COR-L47 (cell line): ENCODE results near the gene ASB13.

Source experiments
- DNase-seq: peaks from one replicate; lab custom pipeline; 2025; lab: John Stamatoyannopoulos, UW

The ASB13 gene

GRCh38 chr10:5647507-5648240 is 18.7 kb downstream of the ASB13 start:
- no peak for DNase-seq

- DNase-seq, result no peak
These were observed 20.3 kb downstream of the ASB13 start for GRCh38 chr10:5645944-5646617.

GRCh38 chr10:5645375-5645774 is 21.0 kb downstream of the ASB13 start:
- no peak for DNase-seq

GRCh38 chr10:5644930-5645329 is 21.5 kb downstream of the ASB13 start:
- no peak for DNase-seq

- no peak for DNase-seq
These were observed 22.9 kb downstream of the ASB13 start for GRCh38 chr10:5643346-5644067.

- no peak for DNase-seq
These were observed 24.9 kb downstream of the ASB13 start for GRCh38 chr10:5641501-5641900.

- no peak for DNase-seq
These were observed 25.9 kb downstream of the ASB13 start for GRCh38 chr10:5640501-5640900.

GRCh38 chr10:5640036-5640435 is 26.4 kb downstream of the ASB13 start:
- no peak for DNase-seq

GRCh38 chr10:5639066-5639465 is 27.3 kb downstream of the ASB13 start:
- DNase-seq, result no peak

- no peak for DNase-seq
These were observed 27.9 kb downstream of the ASB13 start for GRCh38 chr10:5638494-5638893.

- DNase-seq, result no peak
These were observed 31.5 kb downstream of the ASB13 start for GRCh38 chr10:5634918-5635317.

GRCh38 chr10:5633166-5633749 is 33.1 kb downstream of the ASB13 start:
- DNase-seq, result no peak

- DNase-seq, result no peak
These were observed 33.9 kb downstream of the ASB13 start for GRCh38 chr10:5632446-5632845.

- no peak for DNase-seq
These were observed 34.5 kb downstream of the ASB13 start for GRCh38 chr10:5631936-5632335.

- no peak for DNase-seq
These were observed 36.3 kb downstream of the ASB13 start for GRCh38 chr10:5630112-5630436.

- DNase-seq, result peak; percentile 32
These were observed 36.9 kb downstream of the ASB13 start for GRCh38 chr10:5629303-5630111.

GRCh38 chr10:5628451-5629302 is 37.7 kb downstream of the ASB13 start:
- no peak for DNase-seq

GRCh38 chr10:5627486-5628044 is 38.8 kb downstream of the ASB13 start:
- DNase-seq, result no peak

GRCh38 chr10:5625992-5626777 is 40.2 kb downstream of the ASB13 start:
- DNase-seq, result no peak

- no peak for DNase-seq
These were observed 41.7 kb downstream of the ASB13 start for GRCh38 chr10:5624701-5625100.
